Gastrocnemius medialis (tissue), 4 donors: ENCODE data around the gene ZNF837.

Experiments
- CTCF ChIP-seq, 5 experiments: fragments of 450-650 bp in 3 of 5; fragments of 200-600 bp in 2 of 5; sonication (generic) in 2 of 5; IDR thresholded peaks in 4 of 5; conservative IDR thresholded peaks in 1 of 5; 1 replicate in 4 of 5; 2 replicates in 1 of 5; pipeline ENCODE4 v1.5.1; 2016 to 2019; ENCODE audit warnings: antibody characterized with exemption in 5 of 5, mild to moderate bottlenecking in 3 of 5, moderate library complexity in 3 of 5
- POLR2A ChIP-seq, 2 donors: fragments of 450-650 bp; IDR thresholded peaks; one replicate each; pipeline ENCODE4 v1.6.1; 2017; ENCODE audit warnings: antibody characterized with exemption in 2 of 2, mild to moderate bottlenecking in 2 of 2, moderate library complexity in 2 of 2

- TF ChIP-seq CTCF (IDR thresholded peaks at IDR 0.05 in 4 of 5, conservative IDR thresholded peaks at IDR 0.05 in 1 of 5) (no peak), POLR2A (IDR thresholded peaks at IDR 0.05) (no peak)
These were observed 8.3 kb downstream of the ZNF837 start for GRCh38 chr19:58372311-58373133.
